Trophoblast cell (in vitro differentiated cells and primary cell): ENCODE data around the gene CREB5.

ENCODE experiments used
- DNase-seq, 2 donors: peaks; one replicate each; pipeline ENCODE4 v3.0.0-alpha.2; 2016
- H2AFZ ChIP-seq: 2 replicates; pipeline ENCODE4 v1.6.1; 2013; ENCODE audit warnings: low read length, moderate library complexity, mild to moderate bottlenecking; ENCODE audit not compliant: insufficient read depth, poor library complexity
- H2AK5ac ChIP-seq: 2 replicates; pipeline ENCODE4 v1.6.1; 2013; ENCODE audit warnings: mild to moderate bottlenecking, low read length
- H2BK120ac ChIP-seq: 2 replicates; pipeline ENCODE4 v1.6.1; 2013; ENCODE audit warnings: low read length, mild to moderate bottlenecking, moderate library complexity; ENCODE audit not compliant: insufficient read depth, poor library complexity
- H2BK12ac ChIP-seq: 2 replicates; pipeline ENCODE4 v1.6.1; 2013; ENCODE audit warnings: mild to moderate bottlenecking, low read length, moderate library complexity
- H2BK5ac ChIP-seq: 2 replicates; pipeline ENCODE4 v1.6.1; 2013; ENCODE audit warnings: low read length, low read depth, moderate library complexity, mild to moderate bottlenecking; ENCODE audit not compliant: poor library complexity
- H3K14ac ChIP-seq: 2 replicates; pipeline ENCODE4 v1.6.1; 2013; ENCODE audit warnings: mild to moderate bottlenecking, low read length
- H3K18ac ChIP-seq: 2 replicates; pipeline ENCODE4 v1.6.1; 2013; ENCODE audit warnings: mild to moderate bottlenecking, low read length
- H3K23ac ChIP-seq: 2 replicates; pipeline ENCODE4 v1.6.1; 2013; ENCODE audit warnings: low read length
- H3K27ac ChIP-seq: 2 replicates; pipeline ENCODE4 v1.5.1; 2013; ENCODE audit warnings: low read depth, mild to moderate bottlenecking, inconsistent platforms, low read length, moderate library complexity
- H3K27me3 ChIP-seq: 2 replicates; pipeline ENCODE4 v1.6.1; 2013; ENCODE audit warnings: inconsistent platforms, mild to moderate bottlenecking, low read length, moderate library complexity; ENCODE audit not compliant: insufficient read depth
- H3K36me3 ChIP-seq, 2 experiments: 1 replicate in 1 of 2; 2 replicates in 1 of 2; pipeline ENCODE4 v1.6.1; 2013; ENCODE audit warnings: low read length in 2 of 2, mild to moderate bottlenecking in 2 of 2, moderate library complexity in 1 of 2; ENCODE audit not compliant: insufficient read depth in 2 of 2, control insufficient read depth in 1 of 2
- H3K4ac ChIP-seq: 2 replicates; pipeline ENCODE4 v1.6.1; 2013; ENCODE audit warnings: low read depth, mild to moderate bottlenecking, low read length, moderate library complexity
- H3K4me1 ChIP-seq, 2 experiments: 1 replicate in 1 of 2; 2 replicates in 1 of 2; pipeline ENCODE4 v1.6.1; 2013; ENCODE audit warnings: low read length in 2 of 2, mild to moderate bottlenecking in 2 of 2, moderate library complexity in 1 of 2; ENCODE audit not compliant: insufficient read depth in 2 of 2, control insufficient read depth in 1 of 2
- H3K4me2 ChIP-seq: 2 replicates; pipeline ENCODE4 v1.6.1; 2013; ENCODE audit warnings: inconsistent platforms, mild to moderate bottlenecking, low read length, moderate library complexity
- H3K4me3 ChIP-seq: 2 replicates; pipeline ENCODE4 v1.5.1; 2013; ENCODE audit warnings: mild to moderate bottlenecking, low read depth, low read length, inconsistent platforms
- H3K79me1 ChIP-seq: one replicate; pipeline ENCODE4 v1.6.1; 2013; ENCODE audit warnings: low read length
- H3K79me2 ChIP-seq: 2 replicates; pipeline ENCODE4 v1.6.1; 2013; ENCODE audit warnings: low read length, mild to moderate bottlenecking; ENCODE audit not compliant: control insufficient read depth, insufficient read depth, poor library complexity
- H3K9ac ChIP-seq: 2 replicates; pipeline ENCODE4 v1.6.1; 2013; ENCODE audit warnings: mild to moderate bottlenecking, low read length
- H3K9me3 ChIP-seq: 2 replicates; pipeline ENCODE4 v1.6.1; 2013; ENCODE audit warnings: low read depth, mild to moderate bottlenecking, control low read depth, inconsistent platforms, low read length; ENCODE audit not compliant: insufficient read depth
- H4K12ac ChIP-seq: 2 replicates; pipeline ENCODE4 v1.6.1; 2013; ENCODE audit warnings: low read depth, mild to moderate bottlenecking, low read length, moderate library complexity
- H4K8ac ChIP-seq: 2 replicates; pipeline ENCODE4 v1.6.1; 2013; ENCODE audit warnings: low read depth, mild to moderate bottlenecking, low read length, moderate library complexity
- H4K91ac ChIP-seq: one replicate; pipeline ENCODE4 v1.6.1; 2013; ENCODE audit warnings: low read depth, mild to moderate bottlenecking, low read length, moderate library complexity
- WGBS: extraction: QIAGEN DNeasy Blood & Tissue Kit; methylation state at CpG from one replicate; pipeline ENCODE4 v1.1.7; 2013; ENCODE audit warnings: missing lambda C conversion rate; ENCODE audit not compliant: insufficient read length, insufficient coverage; ENCODE audit errors: extremely low coverage; 5-methylcytosine and 5-hydroxymethylcytosine counted together

CREB5 gene

DNA sequence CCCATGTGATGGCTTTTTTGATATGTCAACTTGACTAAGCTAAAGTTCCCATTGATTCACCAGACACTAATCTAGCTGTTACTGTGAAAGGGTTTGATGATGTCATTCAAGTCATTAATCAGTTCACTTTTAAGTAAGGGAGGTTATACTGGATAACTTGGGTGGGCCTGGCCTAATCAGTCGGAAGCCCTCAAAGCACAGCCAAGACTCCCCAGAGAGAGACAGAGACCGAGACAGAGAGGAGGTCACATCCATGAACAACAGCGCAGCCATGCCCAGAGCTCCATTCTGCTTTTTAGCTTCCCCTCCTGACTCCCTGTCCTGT lies 442.4 kb downstream of the CREB5 start:
- H2BK12ac ChIP-seq, result peak overlapping the region; percentile 85
- H2AK5ac ChIP-seq, result no peak overlapping the region
- no peak overlapping the region for H2BK5ac ChIP-seq
- H3K4me1 ChIP-seq, result peaks cover 12 to 19% of the 10 kb centered on the region in 2 experiments
- peak overlapping the region; percentile 46 for H4K91ac ChIP-seq
- no peak overlapping the region for H3K18ac ChIP-seq
- no peaks in the 10 kb centered on the region for H3K9me3 ChIP-seq
- no peak for DNase-seq
- H3K27me3 ChIP-seq, result no peaks in the 10 kb centered on the region
- H3K9ac ChIP-seq, result no peak overlapping the region
- no peak overlapping the region for H3K4me2 ChIP-seq
- no peak overlapping the region for H2AFZ ChIP-seq
- WGBS, result no CpG with 5 or more reads among the region's 3 CpGs
- peaks cover 6% of the 10 kb centered on the region for H3K79me1 ChIP-seq
- no peak overlapping the region for H3K4me3 ChIP-seq
- H3K4ac ChIP-seq, result no peak overlapping the region
- H3K27ac ChIP-seq, result no peak overlapping the region
- no peaks in the 10 kb centered on the region for H3K79me2 ChIP-seq
- no peak overlapping the region for H3K14ac ChIP-seq
- H3K36me3 ChIP-seq, result no peaks in the 10 kb centered on the region
- no peak overlapping the region for H4K8ac ChIP-seq
- H3K23ac ChIP-seq, result no peak overlapping the region
- no peak overlapping the region for H4K12ac ChIP-seq
- no peak overlapping the region for H2BK120ac ChIP-seq

DNA sequence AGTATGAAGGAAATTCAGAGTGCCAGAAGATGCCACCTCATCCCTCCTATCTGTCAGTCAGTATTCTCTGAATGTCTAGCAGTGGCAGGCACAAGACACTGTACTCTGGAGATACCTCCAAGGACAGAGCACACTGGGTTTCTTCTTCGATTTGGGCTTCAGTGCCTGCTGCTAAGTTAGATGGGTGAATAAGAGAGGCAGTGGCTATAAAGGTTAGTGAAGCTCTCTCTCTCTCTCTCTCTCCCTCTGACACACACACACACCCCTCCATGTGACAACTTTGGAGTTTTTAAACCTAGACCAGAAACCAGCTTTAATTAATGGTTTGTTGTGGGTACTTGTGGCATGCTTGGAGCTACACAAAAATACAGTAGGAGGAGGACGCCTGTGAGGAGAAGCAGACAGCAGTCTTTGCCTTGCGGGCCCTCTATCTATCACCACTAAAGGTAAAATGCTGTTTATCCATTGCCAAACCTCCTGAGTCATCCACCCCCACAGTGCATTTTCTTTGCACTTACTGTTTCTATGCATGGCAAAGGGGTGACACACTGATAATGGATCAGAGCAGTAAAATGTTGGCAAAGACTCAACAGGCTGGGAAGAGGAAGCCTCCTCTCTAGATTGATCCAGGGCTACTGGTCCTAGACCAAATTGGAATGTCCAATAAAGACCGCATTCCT lies 443.4 kb downstream of the CREB5 start:
- peak overlapping the region; percentile 12 for H4K91ac ChIP-seq
- H2BK120ac ChIP-seq, result peak overlapping the region; percentile 83
- H4K12ac ChIP-seq, result no peak overlapping the region
- no peak overlapping the region for H3K9ac ChIP-seq
- no peak overlapping the region for H2AFZ ChIP-seq
- no peaks in the 10 kb centered on the region for H3K27me3 ChIP-seq
- peak overlapping the region; percentile 83 for H2BK12ac ChIP-seq
- peak; percentile 88 to 93 for DNase-seq
- H3K18ac ChIP-seq, result peak overlapping the region; percentile 46
- no peak overlapping the region for H3K4me3 ChIP-seq
- peak overlapping the region; percentile 56 for H4K8ac ChIP-seq
- H3K9me3 ChIP-seq, result no peaks in the 10 kb centered on the region
- H3K79me2 ChIP-seq, result no peaks in the 10 kb centered on the region
- H2BK5ac ChIP-seq, result peak overlapping the region; percentile 89
- no peak overlapping the region for H3K14ac ChIP-seq
- H3K23ac ChIP-seq, result no peak overlapping the region
- H3K27ac ChIP-seq, result peak overlapping the region; percentile 61
- WGBS, result no CpG with 5 or more reads among the region's 4 CpGs
- no peaks in the 10 kb centered on the region for H3K36me3 ChIP-seq
- no peak overlapping the region for H3K4ac ChIP-seq
- H2AK5ac ChIP-seq, result no peak overlapping the region
- H3K4me1 ChIP-seq, result peaks cover 12 to 19% of the 10 kb centered on the region in 2 experiments
- no peak overlapping the region for H3K4me2 ChIP-seq
- peaks cover 6% of the 10 kb centered on the region for H3K79me1 ChIP-seq

DNA sequence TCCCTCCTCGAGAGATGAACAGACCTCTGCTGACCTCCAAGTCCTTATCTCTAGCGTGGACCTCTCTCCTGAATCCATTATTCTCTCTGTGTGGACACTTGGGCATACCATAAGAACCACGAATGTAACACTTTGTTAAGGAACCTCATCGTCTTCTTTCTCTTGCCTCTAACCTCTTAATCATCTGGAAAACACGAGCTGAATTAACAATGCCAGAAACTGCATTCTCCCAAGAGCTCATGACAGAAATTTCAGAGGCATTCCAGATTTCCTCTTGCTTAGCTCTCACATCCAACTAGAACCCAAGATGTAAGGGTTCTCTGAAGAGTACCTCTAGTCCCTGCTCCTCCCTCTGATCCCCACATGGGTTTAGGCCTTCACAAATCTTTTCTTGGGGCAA lies 444.3 kb downstream of the CREB5 start:
- no peak overlapping the region for H4K8ac ChIP-seq
- no peak overlapping the region for H3K4me2 ChIP-seq

DNA sequence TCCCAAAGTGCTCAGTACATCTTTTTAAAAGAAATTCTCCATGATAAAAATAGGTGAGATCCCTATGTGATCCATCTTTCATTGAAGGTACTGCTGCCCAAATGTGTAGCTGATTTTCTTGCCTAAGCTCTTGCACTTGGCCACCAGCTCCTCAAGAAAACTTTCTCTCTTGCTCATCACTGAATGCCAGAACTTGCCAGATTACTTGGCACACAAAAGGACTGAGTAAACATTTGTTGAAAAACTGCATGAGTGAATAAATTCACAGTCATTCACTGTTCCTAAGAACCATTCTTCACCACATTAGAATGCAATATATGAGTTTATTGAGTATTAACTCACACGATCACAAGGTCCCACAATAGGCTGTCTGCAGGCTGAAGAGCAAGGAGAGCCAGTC lies 445.9 kb downstream of the CREB5 start:
- Histone ChIP-seq H2BK120ac (no peak overlapping the region), H4K12ac (no peak overlapping the region), H4K91ac (no peak overlapping the region), H3K4me2 (no peak overlapping the region), H3K27ac (no peak overlapping the region), H2BK12ac (no peak overlapping the region), H3K36me3 (no peaks in the 10 kb centered on the region), H3K27me3 (no peaks in the 10 kb centered on the region), H3K4me3 (no peak overlapping the region), H3K23ac (no peak overlapping the region), H3K9ac (no peak overlapping the region), H3K79me2 (no peaks in the 10 kb centered on the region), H2AFZ (no peak overlapping the region), H3K14ac (no peak overlapping the region), H2BK5ac (no peak overlapping the region), H3K18ac (no peak overlapping the region), H4K8ac (no peak overlapping the region), H3K4me1 (peaks cover 12 to 19% of the 10 kb centered on the region in 2 experiments), H2AK5ac (no peak overlapping the region), H3K4ac (no peak overlapping the region), H3K79me1 (peaks cover 6% of the 10 kb centered on the region), H3K9me3 (no peaks in the 10 kb centered on the region)
- no peak for DNase-seq
- WGBS, result no CpG with 5 or more reads among the region's 1 CpG

More for the DNA sequence above, 444.3 kb downstream of the CREB5 start:
- no peak overlapping the region for H3K23ac ChIP-seq
- no peak overlapping the region for H3K4me3 ChIP-seq
- no CpG with 5 or more reads among the region's 5 CpGs for WGBS
- peak overlapping the region; percentile 63 for H2BK12ac ChIP-seq
- DNase-seq, result no peak
- H3K4ac ChIP-seq, result no peak overlapping the region
- no peaks in the 10 kb centered on the region for H3K36me3 ChIP-seq
- no peak overlapping the region for H3K27ac ChIP-seq
- no peak overlapping the region for H2AFZ ChIP-seq
- peaks cover 6% of the 10 kb centered on the region for H3K79me1 ChIP-seq
- peak overlapping the region; percentile 86 for H2BK120ac ChIP-seq
- peaks cover 12 to 19% of the 10 kb centered on the region in 2 experiments for H3K4me1 ChIP-seq
- H3K9me3 ChIP-seq, result no peaks in the 10 kb centered on the region
- no peak overlapping the region for H3K18ac ChIP-seq
- no peak overlapping the region for H3K9ac ChIP-seq
- no peak overlapping the region for H4K91ac ChIP-seq
- no peaks in the 10 kb centered on the region for H3K27me3 ChIP-seq
- H3K14ac ChIP-seq, result no peak overlapping the region
- no peaks in the 10 kb centered on the region for H3K79me2 ChIP-seq
- H2BK5ac ChIP-seq, result no peak overlapping the region
- H2AK5ac ChIP-seq, result no peak overlapping the region
- no peak overlapping the region for H4K12ac ChIP-seq
